Neural progenitor cell (in vitro differentiated cells): ENCODE results near the gene GP1BA. TPM values are rescaled to one million over a fixed set of nuclear protein-coding genes. Genes with fewer than 3 reads are reported as not detected.
"Not testable (repeated sequence)": the region's sequence is repeated elsewhere in the genome, so short reads cannot be mapped to it uniquely, and the experiment has no call there.

Source experiments
- DNase-seq: peaks from one replicate; pipeline ENCODE4 v3.0.0-alpha.2; 2016; ENCODE audit warnings: low spot score
- H2AFZ ChIP-seq: fragments of 200-600 bp; sonication (generic); replicated peaks from 2 replicates; pipeline ENCODE4 v1.6.1; 2016; ENCODE audit warnings: antibody characterized with exemption
- H3F3A ChIP-seq: fragments of 200-600 bp; sonication (generic); 2 replicates; pipeline ENCODE4 v1.6.1; 2016; ENCODE audit warnings: antibody characterized with exemption, low read depth
- H3K27ac ChIP-seq: fragments of 200-600 bp; sonication (generic); 2 replicates; pipeline ENCODE4 v1.5.1; 2016; ENCODE audit warnings: mild to moderate bottlenecking
- H3K27me3 ChIP-seq: fragments of 200-600 bp; sonication (generic); 2 replicates; pipeline ENCODE4 v1.6.1; 2016; ENCODE audit warnings: mild to moderate bottlenecking, moderate library complexity
- H3K36me3 ChIP-seq: fragments of 200-600 bp; sonication (generic); 2 replicates; pipeline ENCODE4 v1.5.1; 2016
- H3K4me1 ChIP-seq: fragments of 200-600 bp; sonication (generic); 2 replicates; pipeline ENCODE4 v1.6.1; 2016; ENCODE audit warnings: mixed run types
- H3K4me2 ChIP-seq: fragments of 200-600 bp; sonication (generic); 2 replicates; pipeline ENCODE4 v1.6.1; 2016
- H3K4me3 ChIP-seq: fragments of 200-600 bp; sonication (generic); 2 replicates; pipeline ENCODE4 v1.5.1; 2016
- H3K79me2 ChIP-seq: fragments of 200-600 bp; sonication (generic); 2 replicates; pipeline ENCODE4 v1.6.1; 2016; ENCODE audit warnings: low read depth
- H3K9ac ChIP-seq: fragments of 200-600 bp; sonication (generic); 2 replicates; pipeline ENCODE4 v1.6.1; 2016
- H3K9me3 ChIP-seq: fragments of 200-600 bp; sonication (generic); 2 replicates; pipeline ENCODE4 v1.5.1; 2016; ENCODE audit warnings: low read depth
- H4K20me1 ChIP-seq: fragments of 200-600 bp; sonication (generic); 2 replicates; pipeline ENCODE4 v1.6.1; 2016; ENCODE audit warnings: low read depth
- H3K27ac Mint-ChIP-seq: 3 replicates; pipeline ENCODE4 v1.8.0; 2021; ENCODE audit warnings: mixed read lengths
- H3K27me3 Mint-ChIP-seq: 2 replicates; pipeline ENCODE4 v1.8.0; 2022; ENCODE audit warnings: low read depth, mild to moderate bottlenecking, inconsistent platforms, moderate library complexity, mixed read lengths; ENCODE audit not compliant: insufficient read depth
- H3K36me3 Mint-ChIP-seq: 3 replicates; pipeline ENCODE4 v1.8.0; 2021; ENCODE audit warnings: mixed read lengths
- H3K4me1 Mint-ChIP-seq: 3 replicates; pipeline ENCODE4 v1.8.0; 2021; ENCODE audit warnings: mixed read lengths
- H3K4me3 Mint-ChIP-seq: 3 replicates; pipeline ENCODE4 v1.8.0; 2021; ENCODE audit warnings: mild to moderate bottlenecking, moderate library complexity, mixed read lengths
- H3K9me3 Mint-ChIP-seq: 3 replicates; pipeline ENCODE4 v1.8.0; 2020; ENCODE audit warnings: mixed read lengths
- EZH2 ChIP-seq: fragments of 200-600 bp; sonication (generic); IDR thresholded peaks from 2 replicates; pipeline ENCODE4 v1.6.1; 2017; ENCODE audit warnings: antibody characterized with exemption, mild to moderate bottlenecking, moderate library complexity
- EZH2phosphoT487 ChIP-seq: fragments of 200-600 bp; sonication (generic); IDR thresholded peaks from 2 replicates; pipeline ENCODE4 v1.6.1; 2017; ENCODE audit warnings: antibody characterized with exemption
- total RNA-seq: library from RNA; depleted of rRNA; stranded (reverse); fragments of >200 nt; gene quantifications from 2 replicates; pipeline ENCODE4 v1.2.3, GENCODE V29; 2015; ENCODE audit warnings: low replicate concordance
- TF ChIP-seq, protein P1 (sequence below): fragments of 200-600 bp; sonication (generic); IDR thresholded peaks from 2 replicates; pipeline ENCODE4 v1.5.1; 2017; ENCODE audit warnings: antibody characterized with exemption, mild to moderate bottlenecking

GP1BA gene
- total RNA-seq, 1 donor from 2014 or later: not detected

GRCh38 chr17:4920351-4921048, 11.6 kb upstream of the GP1BA start:
- H3K36me3 ChIP-seq: no peaks in the 10 kb centered on the region
- H3F3A ChIP-seq: no peaks in the 10 kb centered on the region
- H4K20me1 ChIP-seq: no peaks in the 10 kb centered on the region
- no peak overlapping the region for H3K9ac ChIP-seq
- H3K27me3 ChIP-seq: no peaks in the 10 kb centered on the region
- H3K36me3 Mint-ChIP-seq: no peaks in the 10 kb centered on the region
- H3K27ac ChIP-seq: no peak overlapping the region
- H3K27ac Mint-ChIP-seq: no peak overlapping the region
- H2AFZ ChIP-seq: no peak overlapping the region
- H3K27me3 Mint-ChIP-seq: peaks cover 3% of the 10 kb centered on the region
- no peak overlapping the region for H3K4me3 Mint-ChIP-seq
- no peaks in the 10 kb centered on the region for H3K79me2 ChIP-seq
- H3K4me1 Mint-ChIP-seq: peaks cover 3% of the 10 kb centered on the region
- DNase-seq: no peak
- no peak overlapping the region for H3K4me2 ChIP-seq
- H3K4me1 ChIP-seq: no peaks in the 10 kb centered on the region
- TF ChIP-seq EZH2: no peak
- TF ChIP-seq, protein P1, sequence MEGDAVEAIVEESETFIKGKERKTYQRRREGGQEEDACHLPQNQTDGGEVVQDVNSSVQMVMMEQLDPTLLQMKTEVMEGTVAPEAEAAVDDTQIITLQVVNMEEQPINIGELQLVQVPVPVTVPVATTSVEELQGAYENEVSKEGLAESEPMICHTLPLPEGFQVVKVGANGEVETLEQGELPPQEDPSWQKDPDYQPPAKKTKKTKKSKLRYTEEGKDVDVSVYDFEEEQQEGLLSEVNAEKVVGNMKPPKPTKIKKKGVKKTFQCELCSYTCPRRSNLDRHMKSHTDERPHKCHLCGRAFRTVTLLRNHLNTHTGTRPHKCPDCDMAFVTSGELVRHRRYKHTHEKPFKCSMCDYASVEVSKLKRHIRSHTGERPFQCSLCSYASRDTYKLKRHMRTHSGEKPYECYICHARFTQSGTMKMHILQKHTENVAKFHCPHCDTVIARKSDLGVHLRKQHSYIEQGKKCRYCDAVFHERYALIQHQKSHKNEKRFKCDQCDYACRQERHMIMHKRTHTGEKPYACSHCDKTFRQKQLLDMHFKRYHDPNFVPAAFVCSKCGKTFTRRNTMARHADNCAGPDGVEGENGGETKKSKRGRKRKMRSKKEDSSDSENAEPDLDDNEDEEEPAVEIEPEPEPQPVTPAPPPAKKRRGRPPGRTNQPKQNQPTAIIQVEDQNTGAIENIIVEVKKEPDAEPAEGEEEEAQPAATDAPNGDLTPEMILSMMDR: no peak
- no peak for TF ChIP-seq EZH2phosphoT487
- H3K9me3 Mint-ChIP-seq: no peaks in the 10 kb centered on the region
- no peaks in the 10 kb centered on the region for H3K9me3 ChIP-seq
- no peak overlapping the region for H3K4me3 ChIP-seq

- no peak overlapping the region for H3K4me2 ChIP-seq
- Mint-ChIP-seq H3K27ac (no peak overlapping the region), H3K9me3 (no peaks in the 10 kb centered on the region), H3K36me3 (no peaks in the 10 kb centered on the region), H3K4me3 (no peak overlapping the region), H3K27me3 (peaks cover 3% of the 10 kb centered on the region), H3K4me1 (peaks cover 3% of the 10 kb centered on the region)
- no peak overlapping the region for H2AFZ ChIP-seq
- no peaks in the 10 kb centered on the region for H3K36me3 ChIP-seq
- H3K4me3 ChIP-seq: no peak overlapping the region
- H3K9ac ChIP-seq: no peak overlapping the region
- no peak for DNase-seq
- no peaks in the 10 kb centered on the region for H3K79me2 ChIP-seq
- no peaks in the 10 kb centered on the region for H3K27me3 ChIP-seq
- no peak overlapping the region for H3K27ac ChIP-seq
- H3K4me1 ChIP-seq: no peaks in the 10 kb centered on the region
- H3F3A ChIP-seq: no peaks in the 10 kb centered on the region
- H4K20me1 ChIP-seq: no peaks in the 10 kb centered on the region
- H3K9me3 ChIP-seq: no peaks in the 10 kb centered on the region
- TF ChIP-seq EZH2: no peak
- TF ChIP-seq, protein P1: no peak
- TF ChIP-seq EZH2phosphoT487: no peak
Measured at GRCh38 chr17:4921320-4921719, 10.8 kb upstream of the GP1BA start.

DNA sequence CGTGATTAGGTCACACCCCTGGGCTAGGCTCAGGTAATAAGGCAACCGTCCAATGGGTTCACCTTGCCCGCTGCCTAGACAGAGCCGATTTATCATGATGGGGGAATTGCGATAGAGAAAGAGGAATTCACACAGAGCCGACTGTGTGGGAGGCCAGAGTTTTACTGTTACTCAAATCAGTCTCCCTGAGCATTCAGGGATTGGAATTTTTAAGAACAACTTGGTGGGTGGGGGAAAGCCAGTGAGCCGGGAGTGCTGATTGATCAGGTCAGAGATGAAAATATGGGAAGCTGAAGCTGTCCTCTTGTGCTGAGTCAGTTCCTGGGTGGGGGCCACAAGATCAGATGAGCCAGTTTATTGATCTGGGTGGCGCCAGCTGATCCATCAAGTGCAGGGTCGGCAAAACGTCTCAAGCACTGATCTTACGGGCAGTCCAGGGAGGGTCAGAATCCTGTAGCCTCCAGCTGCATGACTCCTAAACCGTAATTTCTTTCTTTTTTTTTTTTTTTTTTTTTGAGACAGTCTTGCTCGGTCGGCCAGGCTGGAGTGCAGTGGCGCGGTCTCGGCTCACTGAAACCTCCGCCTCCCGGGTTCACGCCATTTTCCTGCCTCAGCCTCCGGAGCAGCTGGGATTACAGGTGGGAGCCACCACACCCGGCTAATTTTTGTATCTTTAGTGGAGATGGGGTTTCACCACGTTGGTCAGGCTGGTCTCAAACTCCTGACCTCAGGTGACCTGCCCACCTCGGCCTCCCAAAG, 5.3 kb upstream of the GP1BA start:
- not testable (repeated sequence) for H3K4me3 ChIP-seq, H3K27me3 ChIP-seq, H4K20me1 ChIP-seq, H3K79me2 ChIP-seq, H3K4me3 Mint-ChIP-seq, H3K27ac ChIP-seq, H3K4me1 ChIP-seq, H3K27me3 Mint-ChIP-seq, H3K9ac ChIP-seq, H3K9me3 ChIP-seq, DNase-seq, H3F3A ChIP-seq, H3K9me3 Mint-ChIP-seq, H3K4me2 ChIP-seq, H3K4me1 Mint-ChIP-seq, H3K36me3 ChIP-seq, H2AFZ ChIP-seq
- Mint-ChIP-seq H3K27ac (peak overlapping the region; percentile 17), H3K36me3 (peaks cover 13% of the 10 kb centered on the region)

DNA sequence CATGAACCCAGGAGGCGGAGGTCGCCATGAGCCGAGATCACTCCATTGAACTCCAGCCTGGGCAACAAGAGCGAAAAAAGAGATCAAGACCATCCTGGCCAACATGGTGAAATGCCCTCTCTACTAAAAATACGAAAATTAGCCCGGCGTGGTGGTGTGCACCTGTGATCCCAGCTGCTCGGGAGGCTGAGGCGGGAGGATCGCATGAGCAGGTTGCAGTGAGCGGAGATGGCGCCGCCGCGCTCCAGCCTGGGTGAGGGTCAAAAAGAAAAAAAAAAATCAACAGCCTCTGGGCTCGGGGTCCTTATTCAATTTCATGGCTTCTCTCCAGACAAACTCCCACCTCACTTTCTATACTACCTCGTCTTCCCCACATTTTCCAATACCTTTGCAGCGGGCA, 3.2 kb upstream of the GP1BA start:
- H3K36me3 Mint-ChIP-seq: peaks cover 18% of the 10 kb centered on the region
- no peaks in the 10 kb centered on the region for H3K9me3 ChIP-seq
- no peak overlapping the region for H3K9ac ChIP-seq
- TF ChIP-seq, protein P1: no peak
- TF ChIP-seq EZH2 (no peak), EZH2phosphoT487 (no peak)
- H3K4me2 ChIP-seq: no peak overlapping the region
- H3K4me3 Mint-ChIP-seq: no peak overlapping the region
- no peak overlapping the region for H3K27ac Mint-ChIP-seq
- H3F3A ChIP-seq: peaks cover 3% of the 10 kb centered on the region
- no peak for DNase-seq
- H2AFZ ChIP-seq: no peak overlapping the region
- H3K27me3 Mint-ChIP-seq: peaks cover 6% of the 10 kb centered on the region
- H3K4me3 ChIP-seq: no peak overlapping the region
- no peaks in the 10 kb centered on the region for H3K9me3 Mint-ChIP-seq
- H3K79me2 ChIP-seq: no peaks in the 10 kb centered on the region
- H3K4me1 Mint-ChIP-seq: peaks cover 2% of the 10 kb centered on the region
- H3K36me3 ChIP-seq: no peaks in the 10 kb centered on the region
- no peak overlapping the region for H3K27ac ChIP-seq
- no peaks in the 10 kb centered on the region for H4K20me1 ChIP-seq
- H3K27me3 ChIP-seq: no peaks in the 10 kb centered on the region
- H3K4me1 ChIP-seq: no peaks in the 10 kb centered on the region
